Smooth muscle cell (in vitro differentiated cells): ENCODE data around the gene DOLK. TPM values are rescaled to one million over a fixed set of nuclear protein-coding genes. Genes with fewer than 3 reads are reported as not detected.

Experiments used
- DNase-seq: peaks from one replicate; lab custom pipeline; 2025; ENCODE audit not compliant: unreplicated experiment; lab: John Stamatoyannopoulos, UW
- H2AFZ ChIP-seq: fragments of 200-600 bp; sonication (generic); 2 replicates; pipeline ENCODE4 v1.6.0; 2016; ENCODE audit warnings: antibody characterized with exemption, low read depth, mild to moderate bottlenecking
- H3F3A ChIP-seq: fragments of 200-600 bp; sonication (generic); 2 replicates; pipeline ENCODE4 v1.6.0; 2017; ENCODE audit warnings: antibody characterized with exemption, low read depth
- H3K27ac ChIP-seq: fragments of 200-600 bp; sonication (generic); 2 replicates; pipeline ENCODE4 v1.5.1; 2016; ENCODE audit warnings: low read depth, mild to moderate bottlenecking
- H3K27me3 ChIP-seq: fragments of 200-600 bp; sonication (generic); 2 replicates; pipeline ENCODE4 v1.6.1; 2016; ENCODE audit warnings: low read depth, mild to moderate bottlenecking
- H3K36me3 ChIP-seq: fragments of 200-600 bp; sonication (generic); 2 replicates; pipeline ENCODE4 v1.5.1; 2016; ENCODE audit warnings: low read depth
- H3K4me1 ChIP-seq: fragments of 200-600 bp; sonication (generic); 2 replicates; pipeline ENCODE4 v1.5.1; 2016; ENCODE audit warnings: low read depth
- H3K4me2 ChIP-seq: fragments of 200-600 bp; sonication (generic); 2 replicates; pipeline ENCODE4 v1.6.0; 2016; ENCODE audit warnings: mild to moderate bottlenecking
- H3K4me3 ChIP-seq: fragments of 200-600 bp; sonication (generic); 2 replicates; pipeline ENCODE4 v1.5.1; 2016; ENCODE audit warnings: mild to moderate bottlenecking
- H3K79me2 ChIP-seq: fragments of 200-600 bp; sonication (generic); 2 replicates; pipeline ENCODE4 v1.6.0; 2016; ENCODE audit warnings: low read depth, mild to moderate bottlenecking
- H3K9ac ChIP-seq: fragments of 200-600 bp; sonication (generic); 2 replicates; pipeline ENCODE4 v1.6.0; 2016; ENCODE audit warnings: low read depth
- H3K9me3 ChIP-seq: fragments of 200-600 bp; sonication (generic); replicated peaks from 2 replicates; pipeline ENCODE4 v1.5.1; 2016; ENCODE audit warnings: low read depth
- H4K20me1 ChIP-seq: fragments of 200-600 bp; sonication (generic); 2 replicates; pipeline ENCODE4 v1.6.0; 2016; ENCODE audit warnings: low read depth
- WGBS: methylation state at CpG from one replicate; pipeline ENCODE4 v1.1.7; 2016; ENCODE audit warnings: low lambda C conversion rate; 5-methylcytosine and 5-hydroxymethylcytosine counted together
- polyA plus RNA-seq: library from polyadenylated mRNA; unstranded; fragments of >200 nt; fragmentation: Nextera tagmentation; extraction: Ambion mirVana; gene quantifications from 2 replicates; pipeline ENCODE4 v1.2.1, GENCODE V29; 2016
- total RNA-seq: library from RNA; depleted of rRNA; stranded (reverse); fragments of >200 nt; gene quantifications from 2 replicates; pipeline ENCODE4 v1.2.3, GENCODE V29; 2014
- TF ChIP-seq, protein P1 (sequence below): fragments of 200-600 bp; sonication (generic); IDR thresholded peaks from 2 replicates; pipeline ENCODE4 v1.5.1; 2017; ENCODE audit warnings: borderline replicate concordance, mild to moderate bottlenecking, antibody characterized with exemption; ENCODE audit not compliant: insufficient read depth, poor library complexity, severe bottlenecking

The DOLK gene
- total and polyA plus RNA-seq, 2 experiments from 2014 or later, result 14.1 to 31.3 TPM

DNA sequence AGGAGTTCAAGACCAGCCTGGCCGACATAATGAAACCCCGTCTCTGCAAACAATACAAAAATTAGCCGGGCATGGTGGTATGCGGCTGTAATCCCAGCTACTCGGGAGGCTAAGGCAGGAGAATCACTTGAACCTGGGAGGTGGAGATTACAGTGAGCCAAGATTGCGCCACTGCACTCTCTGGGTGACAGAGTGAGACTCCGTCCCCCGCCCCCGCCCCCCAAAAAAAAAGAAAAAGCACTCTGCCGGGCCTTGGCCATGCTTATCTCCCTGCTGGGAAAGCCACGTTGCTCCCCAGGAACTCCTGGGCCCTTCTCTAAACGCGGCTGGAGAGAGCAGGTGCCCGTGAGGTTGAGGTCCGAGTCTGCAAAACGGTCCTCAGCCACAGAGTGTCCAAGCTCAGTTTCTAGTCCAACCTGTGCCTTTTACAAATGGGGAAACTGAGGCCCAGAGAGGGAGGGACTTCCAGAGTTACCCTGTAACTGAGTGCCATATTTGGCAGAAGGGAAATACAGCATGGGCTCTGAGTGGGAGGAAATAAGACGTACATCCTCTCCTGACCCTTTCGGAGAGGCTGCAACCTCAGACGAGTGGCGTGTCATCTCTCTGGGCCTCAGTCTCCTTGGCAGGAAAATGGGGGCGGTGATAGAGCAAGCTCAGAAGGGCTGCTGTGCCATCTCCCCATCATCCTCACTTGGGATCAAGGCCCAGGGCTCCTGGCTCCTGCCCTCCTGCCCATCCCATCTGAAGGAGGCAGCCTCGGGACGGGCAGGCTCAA lies 33.2 kb downstream of the DOLK start:
- DNase-seq, result no peak
- 81% methylated on average over 23 of the region's 23 CpGs for WGBS
- peaks cover 4% of the 10 kb centered on the region for H3F3A ChIP-seq
- no peak overlapping the region for H3K4me2 ChIP-seq
- no peaks in the 10 kb centered on the region for H3K27me3 ChIP-seq
- H3K36me3 ChIP-seq, result peaks cover 3% of the 10 kb centered on the region
- peaks cover 20% of the 10 kb centered on the region for H3K4me1 ChIP-seq
- H3K79me2 ChIP-seq, result peaks cover 51% of the 10 kb centered on the region
- peak overlapping the region; percentile 94 for H3K27ac ChIP-seq
- TF ChIP-seq, protein P1, sequence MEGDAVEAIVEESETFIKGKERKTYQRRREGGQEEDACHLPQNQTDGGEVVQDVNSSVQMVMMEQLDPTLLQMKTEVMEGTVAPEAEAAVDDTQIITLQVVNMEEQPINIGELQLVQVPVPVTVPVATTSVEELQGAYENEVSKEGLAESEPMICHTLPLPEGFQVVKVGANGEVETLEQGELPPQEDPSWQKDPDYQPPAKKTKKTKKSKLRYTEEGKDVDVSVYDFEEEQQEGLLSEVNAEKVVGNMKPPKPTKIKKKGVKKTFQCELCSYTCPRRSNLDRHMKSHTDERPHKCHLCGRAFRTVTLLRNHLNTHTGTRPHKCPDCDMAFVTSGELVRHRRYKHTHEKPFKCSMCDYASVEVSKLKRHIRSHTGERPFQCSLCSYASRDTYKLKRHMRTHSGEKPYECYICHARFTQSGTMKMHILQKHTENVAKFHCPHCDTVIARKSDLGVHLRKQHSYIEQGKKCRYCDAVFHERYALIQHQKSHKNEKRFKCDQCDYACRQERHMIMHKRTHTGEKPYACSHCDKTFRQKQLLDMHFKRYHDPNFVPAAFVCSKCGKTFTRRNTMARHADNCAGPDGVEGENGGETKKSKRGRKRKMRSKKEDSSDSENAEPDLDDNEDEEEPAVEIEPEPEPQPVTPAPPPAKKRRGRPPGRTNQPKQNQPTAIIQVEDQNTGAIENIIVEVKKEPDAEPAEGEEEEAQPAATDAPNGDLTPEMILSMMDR, result no peak
- peaks cover 24% of the 10 kb centered on the region for H4K20me1 ChIP-seq
- H3K4me3 ChIP-seq, result no peak overlapping the region
- no peak overlapping the region for H2AFZ ChIP-seq
- H3K9me3 ChIP-seq, result no peaks in the 10 kb centered on the region
- no peak overlapping the region for H3K9ac ChIP-seq

DNA sequence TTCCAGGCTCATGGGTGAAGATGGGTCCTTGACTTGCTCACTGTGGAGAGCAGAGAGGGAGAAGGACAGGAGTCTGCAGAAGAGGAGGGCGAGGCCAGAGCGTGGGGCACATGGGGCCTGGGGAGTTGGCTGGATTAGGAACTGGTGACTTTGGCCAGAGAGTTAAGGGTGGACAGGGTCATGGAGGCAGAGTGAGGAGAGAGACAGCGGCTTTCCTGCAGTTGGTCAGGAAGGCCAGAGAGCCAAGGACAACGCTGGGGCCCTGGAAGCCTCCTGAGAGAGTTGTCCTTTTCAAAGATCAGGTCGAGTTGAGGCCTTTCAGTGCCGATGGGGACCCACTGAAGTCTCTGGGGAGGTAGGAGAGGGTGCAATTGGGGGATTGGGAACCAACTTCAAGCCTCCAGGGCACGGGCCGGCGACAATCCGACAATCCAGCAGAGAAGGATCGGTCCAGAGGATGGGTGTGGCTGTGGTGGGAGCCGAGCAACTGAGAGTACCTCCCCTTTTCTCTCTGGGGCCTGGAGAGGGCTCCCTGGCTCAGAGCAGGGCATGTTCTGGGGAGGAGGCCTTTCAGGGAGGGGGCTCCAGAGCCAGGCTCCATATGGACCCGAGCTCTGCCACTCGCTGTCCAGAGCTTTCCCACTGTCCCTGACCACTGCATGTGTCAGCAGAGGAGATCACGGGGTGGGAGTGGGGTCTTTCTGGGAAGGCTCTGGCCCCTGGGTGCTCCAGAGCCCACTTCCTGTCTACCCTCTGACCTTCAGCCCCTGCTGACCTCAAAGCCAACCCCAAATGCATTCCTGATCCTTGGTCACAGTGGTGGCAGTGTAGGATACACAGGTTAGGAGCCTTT lies 34.1 kb downstream of the DOLK start:
- H3K9ac ChIP-seq, result peak overlapping the region; percentile 17
- peak overlapping the region; percentile 94 for H3K27ac ChIP-seq
- H4K20me1 ChIP-seq, result peaks cover 29% of the 10 kb centered on the region
- peak overlapping the region; percentile 78 for H3K4me2 ChIP-seq
- 61% methylated on average over 15 of the region's 15 CpGs for WGBS
- peaks cover 56% of the 10 kb centered on the region for H3K79me2 ChIP-seq
- H3K9me3 ChIP-seq, result no peaks in the 10 kb centered on the region
- H3F3A ChIP-seq, result peaks cover 4% of the 10 kb centered on the region
- peaks cover 20% of the 10 kb centered on the region for H3K4me1 ChIP-seq
- DNase-seq, result no peak
- TF ChIP-seq, protein P1, result no peak
- H3K27me3 ChIP-seq, result no peaks in the 10 kb centered on the region
- no peak overlapping the region for H3K4me3 ChIP-seq
- peaks cover 6% of the 10 kb centered on the region for H3K36me3 ChIP-seq
- H2AFZ ChIP-seq, result no peak overlapping the region

DNA sequence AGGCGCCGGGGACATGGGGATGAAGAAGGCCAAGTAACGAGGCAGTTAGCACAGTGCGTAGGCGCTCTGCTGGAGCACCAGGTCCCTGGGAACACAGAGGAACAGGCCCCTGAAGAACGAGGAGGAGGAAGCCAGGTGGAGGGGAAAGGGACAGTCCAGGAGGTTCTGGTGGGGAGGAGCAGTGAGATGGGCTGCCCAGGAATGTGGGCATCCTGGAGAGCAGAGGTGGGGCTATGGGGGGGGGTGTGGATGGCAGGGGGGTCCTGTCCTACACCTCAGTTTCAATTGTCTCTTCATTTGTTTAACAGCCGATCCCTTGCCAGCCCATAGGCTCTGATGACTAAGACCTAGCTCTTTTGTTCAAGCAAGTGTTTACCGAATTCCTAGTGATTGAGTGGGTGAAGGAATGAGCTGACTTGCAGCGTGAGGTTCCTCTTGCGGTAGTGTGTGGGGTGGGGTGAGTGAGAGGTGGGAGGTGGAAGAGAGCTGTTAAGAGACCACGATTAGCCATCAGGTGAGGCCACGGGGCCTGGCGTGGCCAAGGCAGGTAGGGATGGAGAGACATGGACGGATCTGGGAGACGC lies 35.0 kb downstream of the DOLK start:
- H3K27me3 ChIP-seq, result no peaks in the 10 kb centered on the region
- H3K27ac ChIP-seq, result peak overlapping the region; percentile 94
- H3F3A ChIP-seq, result peaks cover 4% of the 10 kb centered on the region
- 53% methylated on average over 15 of the region's 15 CpGs for WGBS
- H3K79me2 ChIP-seq, result peaks cover 56% of the 10 kb centered on the region
- peak overlapping the region; percentile 78 for H3K4me2 ChIP-seq
- H3K9me3 ChIP-seq, result no peaks in the 10 kb centered on the region
- no peak for DNase-seq
- peaks cover 20% of the 10 kb centered on the region for H3K4me1 ChIP-seq
- H3K9ac ChIP-seq, result peak overlapping the region; percentile 66
- H4K20me1 ChIP-seq, result peaks cover 29% of the 10 kb centered on the region
- H3K36me3 ChIP-seq, result peaks cover 15% of the 10 kb centered on the region
- H2AFZ ChIP-seq, result no peak overlapping the region
- H3K4me3 ChIP-seq, result no peak overlapping the region
- TF ChIP-seq, protein P1, result no peak
